WTC11 (cell line): Measurements from ENCODE around the gene TACC2. TPM values are rescaled to one million over a fixed set of nuclear protein-coding genes. Genes with fewer than 3 reads are reported as not detected.

ENCODE experiments used
- ATAC-seq: fragments of 200-7000 bp; cut with Tn5 transposase; 2 replicates; pipeline ENCODE4 v1.10.0; 2021; ENCODE audit warnings: mild to moderate bottlenecking, moderate library complexity
- CTCF ChIA-PET: fragments of 300-600 bp; sonication (Branson Sonifier 250); formaldehyde crosslinking; loops from one replicate; lab custom pipeline; 2021; ENCODE audit warnings: antibody characterized with exemption; lab: Charles Lee
- POLR2A ChIA-PET: fragments of 350-600 bp; sonication (Branson Sonifier 250); formaldehyde crosslinking; loops from one replicate; lab custom pipeline; 2021; ENCODE audit warnings: antibody characterized with exemption; lab: Charles Lee
- DNase-seq: peaks from one replicate; pipeline ENCODE4 v3.0.0; 2021; ENCODE audit warnings: low spot score
- H3K27ac Mint-ChIP-seq: 2 replicates; pipeline ENCODE4 v1.8.0; 2021; ENCODE audit warnings: mixed read lengths
- H3K27me3 Mint-ChIP-seq: 2 replicates; pipeline ENCODE4 v1.8.0; 2021; ENCODE audit warnings: low read depth, mild to moderate bottlenecking, moderate library complexity, mixed read lengths
- H3K36me3 Mint-ChIP-seq: 2 replicates; pipeline ENCODE4 v1.8.0; 2021; ENCODE audit warnings: mixed read lengths
- H3K4me1 Mint-ChIP-seq: 2 replicates; pipeline ENCODE4 v1.8.0; 2022; ENCODE audit warnings: mixed read lengths
- H3K4me3 Mint-ChIP-seq: 2 replicates; pipeline ENCODE4 v1.8.0; 2021; ENCODE audit warnings: mild to moderate bottlenecking, moderate library complexity, mixed read lengths
- H3K9me3 Mint-ChIP-seq: 2 replicates; pipeline ENCODE4 v1.8.0; 2021; ENCODE audit warnings: mixed read lengths
- AFF4 ChIP-seq: sonication (generic); formaldehyde crosslinking; IDR thresholded peaks from 2 replicates; pipeline ENCODE4 v1.8.1; 2023; ENCODE audit warnings: mild to moderate bottlenecking, missing genetic modification reagents, borderline replicate concordance
- AR ChIP-seq: fragments of 250-450 bp; sonication (Bioruptor Pico); IDR thresholded peaks from 2 replicates; pipeline ENCODE4 v1.9.0; 2021; ENCODE audit warnings: mild to moderate bottlenecking
- ATF1 ChIP-seq: sonication (generic); formaldehyde crosslinking; IDR thresholded peaks from 2 replicates; pipeline ENCODE4 v1.8.1; 2023; ENCODE audit warnings: mild to moderate bottlenecking, moderate library complexity, missing genetic modification reagents
- ATF3 ChIP-seq: sonication (generic); formaldehyde crosslinking; conservative IDR thresholded peaks from 2 replicates; pipeline ENCODE4 v1.8.1; 2022; ENCODE audit warnings: mild to moderate bottlenecking, missing genetic modification reagents
- CDX4 ChIP-seq: fragments of 250-450 bp; sonication (Bioruptor Pico); IDR thresholded peaks from 2 replicates; pipeline ENCODE4 v1.9.0; 2021; ENCODE audit warnings: moderate library complexity, mild to moderate bottlenecking, inconsistent platforms, borderline replicate concordance
- CREB1 ChIP-seq: sonication (generic); formaldehyde crosslinking; IDR thresholded peaks from 2 replicates; pipeline ENCODE4 v1.8.0; 2023; ENCODE audit warnings: mild to moderate bottlenecking, missing genetic modification reagents
- FOXP4 ChIP-seq: sonication (generic); formaldehyde crosslinking; IDR thresholded peaks from 2 replicates; pipeline ENCODE4 v1.8.0; 2022; ENCODE audit warnings: mild to moderate bottlenecking, missing genetic modification reagents
- GABPB1 ChIP-seq: sonication (generic); formaldehyde crosslinking; IDR thresholded peaks from 2 replicates; pipeline ENCODE4 v1.8.1; 2023; ENCODE audit warnings: mild to moderate bottlenecking, missing genetic modification reagents
- GRHL2 ChIP-seq: fragments of 250-450 bp; sonication (Bioruptor Pico); IDR thresholded peaks from 2 replicates; pipeline ENCODE4 v1.8.0; 2022; ENCODE audit warnings: mild to moderate bottlenecking, moderate library complexity; ENCODE audit not compliant: insufficient replicate concordance, severe bottlenecking
- HMGA2 ChIP-seq: fragments of 250-450 bp; sonication (Bioruptor Pico); IDR thresholded peaks from 2 replicates; pipeline ENCODE4 v1.4.0; 2021; ENCODE audit warnings: mild to moderate bottlenecking, moderate library complexity
- MLX ChIP-seq: sonication (generic); formaldehyde crosslinking; IDR thresholded peaks from 2 replicates; pipeline ENCODE4 v1.8.1; 2023; ENCODE audit warnings: mild to moderate bottlenecking, missing genetic modification reagents, moderate library complexity
- MXD4 ChIP-seq: fragments of 250-450 bp; sonication (Bioruptor Pico); IDR thresholded peaks from 2 replicates; pipeline ENCODE4 v1.8.0; 2021; ENCODE audit warnings: mild to moderate bottlenecking, moderate library complexity, borderline replicate concordance
- NFATC4 ChIP-seq: fragments of 250-450 bp; sonication (Bioruptor Pico); IDR thresholded peaks from 2 replicates; pipeline ENCODE4 v1.9.0; 2021; ENCODE audit warnings: mild to moderate bottlenecking
- PREB ChIP-seq: sonication (generic); formaldehyde crosslinking; IDR thresholded peaks from 2 replicates; pipeline ENCODE4 v1.8.1; 2022; ENCODE audit warnings: mild to moderate bottlenecking, missing genetic modification reagents, moderate library complexity, borderline replicate concordance
- SMAD3 ChIP-seq: sonication (generic); formaldehyde crosslinking; IDR thresholded peaks from 2 replicates; pipeline ENCODE4 v1.8.0; 2022; ENCODE audit warnings: missing genetic modification reagents, mild to moderate bottlenecking, borderline replicate concordance
- SOX15 ChIP-seq: fragments of 250-450 bp; sonication (Bioruptor Pico); IDR thresholded peaks from 2 replicates; pipeline ENCODE4 v1.9.0; 2021; ENCODE audit warnings: mild to moderate bottlenecking
- TEAD4 ChIP-seq: sonication (generic); formaldehyde crosslinking; IDR thresholded peaks from 2 replicates; pipeline ENCODE4 v1.8.0; 2022; ENCODE audit warnings: mild to moderate bottlenecking, missing genetic modification reagents
- ZBTB21 ChIP-seq: sonication (generic); formaldehyde crosslinking; IDR thresholded peaks from 2 replicates; pipeline ENCODE4 v1.8.1; 2023; ENCODE audit warnings: mild to moderate bottlenecking, missing genetic modification reagents, borderline replicate concordance
- ZNF232 ChIP-seq: sonication (generic); formaldehyde crosslinking; IDR thresholded peaks from 2 replicates; pipeline ENCODE4 v1.8.0; 2022; ENCODE audit warnings: mild to moderate bottlenecking, missing genetic modification reagents
- ZNF396 ChIP-seq: fragments of 250-450 bp; sonication (Bioruptor Pico); IDR thresholded peaks from 2 replicates; pipeline ENCODE4 v1.8.0; 2021; ENCODE audit warnings: mild to moderate bottlenecking, moderate library complexity, borderline replicate concordance
- ZNF423 ChIP-seq: fragments of 250-450 bp; sonication (Bioruptor Pico); IDR thresholded peaks from 2 replicates; pipeline ENCODE4 v2.1.2; 2022; ENCODE audit warnings: mild to moderate bottlenecking, moderate library complexity
- total RNA-seq: library from RNA; stranded (reverse); gene quantifications from 3 replicates; pipeline ENCODE4 v1.2.3, GENCODE V29; 2021

Gene TACC2
- total RNA-seq, 1 experiment from 2014 or later, result 28.9 TPM

GRCh38 chr10:122241836-122242235 lies 252.9 kb downstream of the TACC2 start:
- H3K4me3 Mint-ChIP-seq, result no peak overlapping the region
- no peak for DNase-seq
- POLR2A ChIA-PET, result no interaction called here
- no peak overlapping the region for H3K27ac Mint-ChIP-seq
- H3K27me3 Mint-ChIP-seq, result no peaks in the 10 kb centered on the region
- no peak for ATAC-seq
- no peaks in the 10 kb centered on the region for H3K9me3 Mint-ChIP-seq
- CTCF ChIA-PET, result no interaction called here
- no peak for TF ChIP-seq HMGA2 (CRISPR knock-in tag)
- TF ChIP-seq SOX15 (CRISPR knock-in tag), result no peak
- TF ChIP-seq ZNF423 (CRISPR knock-in tag), result no peak
- TF ChIP-seq FOXP4 (CRISPR knock-in tag), result no peak
- H3K36me3 Mint-ChIP-seq, result peaks cover 33% of the 10 kb centered on the region
- H3K4me1 Mint-ChIP-seq, result peaks cover 2% of the 10 kb centered on the region; the same call in 1 of the 2 replicates

GRCh38 chr10:122243550-122243949 lies 254.6 kb downstream of the TACC2 start:
- CTCF ChIA-PET, result interaction anchor here (0.7 kb wide), 1 partner anchor 203 kb away, joined by 3 read pairs; no protein-coding TSS in a partner anchor
- H3K4me3 Mint-ChIP-seq, result no peak overlapping the region
- H3K27ac Mint-ChIP-seq, result no peak overlapping the region
- no peak for TF ChIP-seq ATF1 (CRISPR knock-in tag)
- TF ChIP-seq NFATC4 (CRISPR knock-in tag), result no peak
- TF ChIP-seq SMAD3 (CRISPR knock-in tag), result no peak
- no peak for TF ChIP-seq PREB (CRISPR knock-in tag)
- TF ChIP-seq TEAD4 (CRISPR knock-in tag), result no peak
- TF ChIP-seq CREB1, result no peak
- no peak for TF ChIP-seq MXD4 (CRISPR knock-in tag)
- no peak for TF ChIP-seq GRHL2 (CRISPR knock-in tag)
- no peak for TF ChIP-seq AFF4 (CRISPR knock-in tag)
- TF ChIP-seq ATF3 (CRISPR knock-in tag), result no peak
- TF ChIP-seq AR, result no peak
- no peak for TF ChIP-seq ZNF232 (CRISPR knock-in tag)
- no peak for TF ChIP-seq MLX
- TF ChIP-seq ZNF396 (CRISPR knock-in tag), result no peak
- TF ChIP-seq CDX4, result no peak
- TF ChIP-seq ZBTB21 (CRISPR knock-in tag), result no peak
- no peak for TF ChIP-seq GABPB1 (CRISPR knock-in tag)
- POLR2A ChIA-PET, result no interaction called here
- no peak for ATAC-seq
- DNase-seq, result no peak
- H3K9me3 Mint-ChIP-seq, result no peaks in the 10 kb centered on the region
- no peaks in the 10 kb centered on the region for H3K27me3 Mint-ChIP-seq
- H3K36me3 Mint-ChIP-seq, result peaks cover 29% of the 10 kb centered on the region
- H3K4me1 Mint-ChIP-seq, result peaks cover 2% of the 10 kb centered on the region; the same call in 1 of the 2 replicates
